Transverse colon (tissue), 4 donors: ENCODE data around the gene NAV3. TPM values are rescaled to one million over a fixed set of nuclear protein-coding genes. Genes with fewer than 3 reads are reported as not detected.

Experiments
- DNase-seq: peaks from one replicate; pipeline ENCODE4 v3.0.0-alpha.2; 2019
- H3K27ac ChIP-seq, 4 donors: fragments of 200-600 bp; sonication (generic); 2 replicates each; pipeline ENCODE4 v1.5.1; 2016 to 2018; ENCODE audit warnings: inconsistent platforms in 4 of 4
- H3K27me3 ChIP-seq: fragments of 200-600 bp; sonication (generic); 2 replicates; pipeline ENCODE4 v1.5.1; 2017; ENCODE audit warnings: inconsistent platforms
- H3K36me3 ChIP-seq, 4 donors: fragments of 200-600 bp; sonication (generic); 2 replicates each; pipeline ENCODE4 v1.5.1; 2017 to 2019; ENCODE audit warnings: inconsistent platforms in 4 of 4
- H3K4me1 ChIP-seq, 4 donors: fragments of 200-600 bp; sonication (generic); 2 replicates each; pipeline ENCODE4 v1.5.1; 2017 to 2020; ENCODE audit warnings: inconsistent platforms in 4 of 4
- H3K4me3 ChIP-seq, 4 donors: fragments of 200-600 bp; sonication (generic); 1 replicate in 1 of 4; 2 replicates in 3 of 4; pipeline versions ENCODE4 v1.5.1 to v1.6.1; 2017 to 2019; ENCODE audit warnings: inconsistent platforms in 4 of 4
- H3K9me3 ChIP-seq, 2 donors: fragments of 200-600 bp; sonication (generic); 2 replicates each; pipeline ENCODE4 v1.5.1; 2017 to 2019; ENCODE audit warnings: inconsistent platforms in 2 of 2
- EP300 ChIP-seq: sonication (generic); formaldehyde crosslinking; IDR thresholded peaks from one replicate; pipeline ENCODE4 v1.6.1; 2017; ENCODE audit warnings: antibody characterized with exemption, low read depth
- POLR2A ChIP-seq: fragments of 450-650 bp; IDR thresholded peaks from one replicate; pipeline ENCODE4 v1.6.1; 2016; ENCODE audit warnings: antibody characterized with exemption, mild to moderate bottlenecking, moderate library complexity
- POLR2AphosphoS5 ChIP-seq, 3 donors: sonication (generic); formaldehyde crosslinking; IDR thresholded peaks; one replicate each; pipeline ENCODE4 v1.6.1; 2016; ENCODE audit warnings: antibody characterized with exemption in 3 of 3
- WGBS, 2 donors: methylation state at CpG; one replicate each; pipeline ENCODE4 v1.1.5; 2018; ENCODE audit warnings: low coverage in 1 of 2; 5-methylcytosine and 5-hydroxymethylcytosine counted together
- in situ Hi-C, 4 donors: fragments of 200-750 bp; cut with MboI; loops; one replicate each; pipeline versions ENCODE4 v1.15.0 to v1.15.1; 2017; ENCODE audit warnings: low sequenced_read_pairs in 3 of 4, low pct_ligation_motif_present in 1 of 4, low pct_unique_long_range_greater_than_20kb in 1 of 4
- intact Hi-C: fragments of 100-400 bp; cut with DNase I; formaldehyde crosslinking; loops from one replicate; pipeline ENCODE4 v1.15.1; 2023; ENCODE audit warnings: low total_unique reads
- total RNA-seq, 4 donors: library from RNA; depleted of rRNA; stranded (reverse); fragments of >200 nt; gene quantifications; one replicate each; pipeline ENCODE4 v1.1.0, GENCODE V29; 2016
- TF ChIP-seq, protein P1 (sequence below), 5 experiments: fragments of 200-600 bp in 3 of 5; fragments of 450-650 bp in 2 of 5; sonication (generic) in 3 of 5; IDR thresholded peaks; 1 replicate in 2 of 5; 2 replicates in 3 of 5; pipeline ENCODE4 v1.5.1; 2016 to 2017; ENCODE audit warnings: antibody characterized with exemption in 5 of 5, inconsistent platforms in 3 of 5, mild to moderate bottlenecking in 2 of 5, moderate library complexity in 1 of 5

The NAV3 gene
- total RNA-seq, 4 donors from 2014 or later, result 1.1 to 10.6 (median 3.6) TPM

- Histone ChIP-seq H3K36me3 (no peaks in the 10 kb centered on the region), H3K4me1 (no peaks in the 10 kb centered on the region), H3K9me3 (no peaks in the 10 kb centered on the region), H3K27me3 (no peaks in the 10 kb centered on the region), H3K4me3 (no peak overlapping the region), H3K27ac (no peak overlapping the region)
- DNase-seq, result no peak
- no peak for TF ChIP-seq POLR2AphosphoS5 (IDR thresholded peaks at IDR 0.05)
- TF ChIP-seq, protein P1, sequence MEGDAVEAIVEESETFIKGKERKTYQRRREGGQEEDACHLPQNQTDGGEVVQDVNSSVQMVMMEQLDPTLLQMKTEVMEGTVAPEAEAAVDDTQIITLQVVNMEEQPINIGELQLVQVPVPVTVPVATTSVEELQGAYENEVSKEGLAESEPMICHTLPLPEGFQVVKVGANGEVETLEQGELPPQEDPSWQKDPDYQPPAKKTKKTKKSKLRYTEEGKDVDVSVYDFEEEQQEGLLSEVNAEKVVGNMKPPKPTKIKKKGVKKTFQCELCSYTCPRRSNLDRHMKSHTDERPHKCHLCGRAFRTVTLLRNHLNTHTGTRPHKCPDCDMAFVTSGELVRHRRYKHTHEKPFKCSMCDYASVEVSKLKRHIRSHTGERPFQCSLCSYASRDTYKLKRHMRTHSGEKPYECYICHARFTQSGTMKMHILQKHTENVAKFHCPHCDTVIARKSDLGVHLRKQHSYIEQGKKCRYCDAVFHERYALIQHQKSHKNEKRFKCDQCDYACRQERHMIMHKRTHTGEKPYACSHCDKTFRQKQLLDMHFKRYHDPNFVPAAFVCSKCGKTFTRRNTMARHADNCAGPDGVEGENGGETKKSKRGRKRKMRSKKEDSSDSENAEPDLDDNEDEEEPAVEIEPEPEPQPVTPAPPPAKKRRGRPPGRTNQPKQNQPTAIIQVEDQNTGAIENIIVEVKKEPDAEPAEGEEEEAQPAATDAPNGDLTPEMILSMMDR (IDR thresholded peaks at IDR 0.05), result no peak
- TF ChIP-seq EP300, result no peak
- no peak for TF ChIP-seq POLR2A
- intact Hi-C loops, result no loop called here
- in situ Hi-C loops, result loop anchor here in 1 of 4 donors (10.0 kb wide), 1 partner anchor 106 kb away; no protein-coding TSS in a partner anchor
- 82 to 86% methylated on average over 3 of the region's 3 CpGs for WGBS, 2 donors
These were observed 178.3 kb downstream of the NAV3 start for GRCh38 chr12:78009031-78009430.

GRCh38 chr12:78018171-78018910, 187.6 kb downstream of the NAV3 start:
- TF ChIP-seq EP300, result no peak
- Histone ChIP-seq H3K4me1 (no peaks in the 10 kb centered on the region), H3K27me3 (no peaks in the 10 kb centered on the region), H3K4me3 (no peak overlapping the region), H3K9me3 (no peaks in the 10 kb centered on the region), H3K36me3 (no peaks in the 10 kb centered on the region), H3K27ac (no peak overlapping the region)
- intact Hi-C loops (no loop called here), in situ Hi-C loops (no loop called here)
- 43 to 51% methylated on average over 4 of the region's 4 CpGs for WGBS, 2 donors
- no peak for DNase-seq

DNA sequence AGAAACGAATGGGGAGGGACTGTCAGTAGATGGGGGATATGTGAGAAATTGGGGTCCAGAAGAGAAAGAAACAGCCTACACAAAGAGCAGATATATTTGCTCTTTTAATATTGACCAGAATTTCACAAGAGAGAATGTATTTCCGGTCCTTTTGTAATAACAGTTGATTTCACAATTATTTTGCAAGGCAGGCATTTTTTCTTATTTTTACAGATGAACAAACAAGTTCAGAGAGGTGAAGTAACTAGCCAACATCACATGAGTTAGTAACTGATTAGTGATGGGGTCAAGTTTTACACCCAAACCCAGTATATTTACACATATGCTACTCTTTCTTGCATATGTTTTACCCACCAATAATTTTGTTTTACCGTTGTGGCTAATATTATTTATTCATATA, 188.2 kb downstream of the NAV3 start:
- H3K9me3 ChIP-seq, result no peaks in the 10 kb centered on the region
- TF ChIP-seq, protein P1 (IDR thresholded peaks at IDR 0.05), result no peak
- TF ChIP-seq EP300 (no peak), POLR2AphosphoS5 (IDR thresholded peaks at IDR 0.05) (no peak), POLR2A (no peak)
- intact Hi-C loops (no loop called here), in situ Hi-C loops (no loop called here)
- DNase-seq, result no peak
- no peak overlapping the region for H3K4me3 ChIP-seq
- WGBS, 2 donors, result 66 to 83% methylated on average over 3 of the region's 3 CpGs
- H3K27me3 ChIP-seq, result no peaks in the 10 kb centered on the region
- no peaks in the 10 kb centered on the region for H3K36me3 ChIP-seq
- no peaks in the 10 kb centered on the region for H3K4me1 ChIP-seq
- H3K27ac ChIP-seq, result no peak overlapping the region

DNA sequence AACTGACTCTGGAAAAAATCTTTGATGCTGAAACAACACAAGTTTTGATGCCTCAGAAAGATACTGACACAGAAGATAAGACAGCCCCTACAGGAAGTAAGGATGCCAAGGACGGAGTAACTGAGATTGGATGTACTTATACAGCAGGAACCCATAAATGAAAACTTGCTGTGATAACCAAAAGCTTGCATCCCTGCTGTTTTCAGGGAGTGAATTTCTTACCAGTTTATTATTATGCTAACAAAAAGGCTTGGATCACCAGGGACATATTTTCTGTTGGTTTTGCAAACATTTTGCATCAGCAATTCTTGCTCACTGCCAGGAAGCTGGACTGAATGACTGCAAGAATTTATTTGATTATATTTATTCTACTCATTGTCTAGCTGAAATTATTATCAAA, 197.7 kb downstream of the NAV3 start:
- H3K27me3 ChIP-seq, result no peaks in the 10 kb centered on the region
- H3K4me1 ChIP-seq, result no peaks in the 10 kb centered on the region
- no peak overlapping the region for H3K4me3 ChIP-seq
- H3K9me3 ChIP-seq, result no peaks in the 10 kb centered on the region
- no peak for DNase-seq
- intact Hi-C loops, result no loop called here
- WGBS, 2 donors, result 75% methylated on average over 1 of the region's 1 CpG; no CpG with 5 or more reads in 1 of the 2 donors
- in situ Hi-C loops, result no loop called here
- H3K27ac ChIP-seq, result no peak overlapping the region
- H3K36me3 ChIP-seq, result no peaks in the 10 kb centered on the region
- TF ChIP-seq, protein P1 (IDR thresholded peaks at IDR 0.05), result no peak
- TF ChIP-seq EP300 (no peak), POLR2A (no peak), POLR2AphosphoS5 (IDR thresholded peaks at IDR 0.05) (no peak)
